DND-41 (cell line): ENCODE results near the gene NCCRP1.

Experiments
- EZH2 ChIP-seq: IDR thresholded peaks from 3 replicates; pipeline ENCODE4 v1.6.1; 2012; ENCODE audit warnings: borderline replicate concordance, low read depth, mild to moderate bottlenecking, moderate library complexity, low read length, inconsistent platforms; ENCODE audit not compliant: severe bottlenecking
- TF ChIP-seq, protein P1 (sequence below): IDR thresholded peaks from 2 replicates; pipeline ENCODE4 v1.5.1; 2012; ENCODE audit warnings: borderline replicate concordance, low read length, moderate library complexity, mild to moderate bottlenecking; ENCODE audit not compliant: poor library complexity, severe bottlenecking; ENCODE audit errors: extremely low read depth

- TF ChIP-seq, protein P1, sequence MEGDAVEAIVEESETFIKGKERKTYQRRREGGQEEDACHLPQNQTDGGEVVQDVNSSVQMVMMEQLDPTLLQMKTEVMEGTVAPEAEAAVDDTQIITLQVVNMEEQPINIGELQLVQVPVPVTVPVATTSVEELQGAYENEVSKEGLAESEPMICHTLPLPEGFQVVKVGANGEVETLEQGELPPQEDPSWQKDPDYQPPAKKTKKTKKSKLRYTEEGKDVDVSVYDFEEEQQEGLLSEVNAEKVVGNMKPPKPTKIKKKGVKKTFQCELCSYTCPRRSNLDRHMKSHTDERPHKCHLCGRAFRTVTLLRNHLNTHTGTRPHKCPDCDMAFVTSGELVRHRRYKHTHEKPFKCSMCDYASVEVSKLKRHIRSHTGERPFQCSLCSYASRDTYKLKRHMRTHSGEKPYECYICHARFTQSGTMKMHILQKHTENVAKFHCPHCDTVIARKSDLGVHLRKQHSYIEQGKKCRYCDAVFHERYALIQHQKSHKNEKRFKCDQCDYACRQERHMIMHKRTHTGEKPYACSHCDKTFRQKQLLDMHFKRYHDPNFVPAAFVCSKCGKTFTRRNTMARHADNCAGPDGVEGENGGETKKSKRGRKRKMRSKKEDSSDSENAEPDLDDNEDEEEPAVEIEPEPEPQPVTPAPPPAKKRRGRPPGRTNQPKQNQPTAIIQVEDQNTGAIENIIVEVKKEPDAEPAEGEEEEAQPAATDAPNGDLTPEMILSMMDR = no peak
- no peak for TF ChIP-seq EZH2
Observed at GRCh38 chr19:39192846-39193245, 3.9 kb upstream of the NCCRP1 start.
